Parathyroid adenoma (tissue), 2 donors: ENCODE data around the gene SCEL.

Experiments used
- H2AFZ ChIP-seq: fragments of 300-600 bp; sonication (generic); one replicate; pipeline ENCODE4 v1.7.0; 2017; ENCODE audit warnings: antibody characterized with exemption, mild to moderate bottlenecking
- H3K27ac ChIP-seq: fragments of 300-600 bp; sonication (generic); one replicate; pipeline ENCODE4 v1.7.0; 2017
- H3K27me3 ChIP-seq: fragments of 300-600 bp; sonication (generic); one replicate; pipeline ENCODE4 v1.7.0; 2017; ENCODE audit warnings: low read length; ENCODE audit not compliant: control insufficient read depth, insufficient read depth
- H3K36me3 ChIP-seq: fragments of 300-600 bp; sonication (generic); one replicate; pipeline ENCODE4 v1.7.0; 2017; ENCODE audit warnings: low read length; ENCODE audit not compliant: control insufficient read depth, insufficient read depth
- H3K4me1 ChIP-seq: fragments of 300-600 bp; sonication (generic); one replicate; pipeline ENCODE4 v1.7.0; 2017; ENCODE audit warnings: control low read depth
- H3K4me2 ChIP-seq: fragments of 300-600 bp; sonication (generic); one replicate; pipeline ENCODE4 v1.7.0; 2017; ENCODE audit warnings: low read length
- H3K4me3 ChIP-seq: fragments of 300-600 bp; sonication (generic); one replicate; pipeline ENCODE4 v1.7.0; 2017; ENCODE audit warnings: low read depth, low read length
- H3K79me2 ChIP-seq: fragments of 300-600 bp; sonication (generic); one replicate; pipeline ENCODE4 v1.7.0; 2017; ENCODE audit warnings: control low read depth
- H3K9ac ChIP-seq: fragments of 300-600 bp; sonication (generic); one replicate; pipeline ENCODE4 v1.7.0; 2017; ENCODE audit warnings: mild to moderate bottlenecking
- H3K9me3 ChIP-seq: fragments of 300-600 bp; sonication (generic); one replicate; pipeline ENCODE4 v1.7.0; 2017; ENCODE audit warnings: low read length; ENCODE audit not compliant: control insufficient read depth
- TF ChIP-seq, protein P1 (sequence below): fragments of 300-600 bp; sonication (generic); IDR thresholded peaks from one replicate; pipeline ENCODE4 v1.7.0; 2017; ENCODE audit warnings: antibody characterized with exemption, mild to moderate bottlenecking
- donor health status: primary hyperparathyroidism.

Gene SCEL

DNA sequence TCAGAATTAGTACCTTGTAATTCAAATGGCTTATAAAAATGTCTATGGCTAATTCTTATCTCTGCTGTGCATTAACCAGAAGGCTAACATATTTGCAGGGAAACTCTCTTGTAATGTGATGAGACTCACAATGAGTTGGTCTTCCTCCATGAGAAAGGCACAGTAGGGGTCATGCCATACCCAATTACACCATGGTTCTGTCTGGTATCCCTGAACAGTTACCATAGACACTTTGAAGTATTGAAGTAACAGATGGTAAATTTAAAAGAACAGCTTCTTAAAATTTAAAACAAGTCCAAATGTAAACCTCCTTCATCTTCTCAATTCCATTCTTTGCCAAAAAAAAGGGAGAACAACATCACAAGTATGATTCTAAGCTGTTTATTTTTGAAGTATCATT is 139.3 kb downstream of the SCEL start:
- Histone ChIP-seq H3K4me2 (no peak overlapping the region), H3K4me1 (no peaks in the 10 kb centered on the region), H3K9ac (no peak overlapping the region), H3K36me3 (no peaks in the 10 kb centered on the region), H3K27me3 (no peaks in the 10 kb centered on the region), H2AFZ (no peak overlapping the region), H3K9me3 (no peaks in the 10 kb centered on the region), H3K79me2 (no peaks in the 10 kb centered on the region), H3K4me3 (no peak overlapping the region), H3K27ac (no peak overlapping the region)
- TF ChIP-seq, protein P1, sequence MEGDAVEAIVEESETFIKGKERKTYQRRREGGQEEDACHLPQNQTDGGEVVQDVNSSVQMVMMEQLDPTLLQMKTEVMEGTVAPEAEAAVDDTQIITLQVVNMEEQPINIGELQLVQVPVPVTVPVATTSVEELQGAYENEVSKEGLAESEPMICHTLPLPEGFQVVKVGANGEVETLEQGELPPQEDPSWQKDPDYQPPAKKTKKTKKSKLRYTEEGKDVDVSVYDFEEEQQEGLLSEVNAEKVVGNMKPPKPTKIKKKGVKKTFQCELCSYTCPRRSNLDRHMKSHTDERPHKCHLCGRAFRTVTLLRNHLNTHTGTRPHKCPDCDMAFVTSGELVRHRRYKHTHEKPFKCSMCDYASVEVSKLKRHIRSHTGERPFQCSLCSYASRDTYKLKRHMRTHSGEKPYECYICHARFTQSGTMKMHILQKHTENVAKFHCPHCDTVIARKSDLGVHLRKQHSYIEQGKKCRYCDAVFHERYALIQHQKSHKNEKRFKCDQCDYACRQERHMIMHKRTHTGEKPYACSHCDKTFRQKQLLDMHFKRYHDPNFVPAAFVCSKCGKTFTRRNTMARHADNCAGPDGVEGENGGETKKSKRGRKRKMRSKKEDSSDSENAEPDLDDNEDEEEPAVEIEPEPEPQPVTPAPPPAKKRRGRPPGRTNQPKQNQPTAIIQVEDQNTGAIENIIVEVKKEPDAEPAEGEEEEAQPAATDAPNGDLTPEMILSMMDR, result no peak

DNA sequence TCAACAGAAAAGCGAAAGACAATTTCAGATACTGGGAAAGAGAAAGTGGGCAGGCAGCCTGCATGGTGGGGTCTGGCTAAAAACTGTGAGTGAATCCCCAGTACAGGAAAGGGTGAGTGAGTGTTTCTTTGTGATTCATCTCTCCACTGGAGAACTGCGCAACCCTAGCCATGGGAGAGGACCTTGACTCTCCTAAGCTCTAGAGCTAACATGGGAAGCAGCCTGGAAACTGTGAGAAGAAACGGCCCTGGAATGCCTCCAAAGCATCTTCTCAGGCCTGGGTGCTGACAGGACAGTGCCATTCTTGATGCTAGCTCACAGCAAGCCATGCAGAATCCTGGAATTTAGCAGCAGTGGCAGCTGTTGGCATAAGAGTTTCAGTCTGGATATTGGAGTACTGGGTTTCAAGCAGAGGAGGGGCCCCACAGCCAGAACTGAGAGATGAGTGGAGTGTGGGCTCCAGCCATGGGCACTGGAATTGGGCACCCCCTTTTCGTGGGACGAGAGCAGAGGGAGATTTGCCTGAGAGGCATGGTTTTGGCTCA is 143.3 kb downstream of the SCEL start:
- no peak overlapping the region for H3K4me2 ChIP-seq
- H3K27ac ChIP-seq, result no peak overlapping the region
- no peak overlapping the region for H2AFZ ChIP-seq
- no peaks in the 10 kb centered on the region for H3K9me3 ChIP-seq
- no peaks in the 10 kb centered on the region for H3K36me3 ChIP-seq
- H3K4me1 ChIP-seq, result no peaks in the 10 kb centered on the region
- no peak overlapping the region for H3K4me3 ChIP-seq
- H3K9ac ChIP-seq, result no peak overlapping the region
- TF ChIP-seq, protein P1, result no peak
- no peaks in the 10 kb centered on the region for H3K79me2 ChIP-seq
- no peaks in the 10 kb centered on the region for H3K27me3 ChIP-seq

DNA sequence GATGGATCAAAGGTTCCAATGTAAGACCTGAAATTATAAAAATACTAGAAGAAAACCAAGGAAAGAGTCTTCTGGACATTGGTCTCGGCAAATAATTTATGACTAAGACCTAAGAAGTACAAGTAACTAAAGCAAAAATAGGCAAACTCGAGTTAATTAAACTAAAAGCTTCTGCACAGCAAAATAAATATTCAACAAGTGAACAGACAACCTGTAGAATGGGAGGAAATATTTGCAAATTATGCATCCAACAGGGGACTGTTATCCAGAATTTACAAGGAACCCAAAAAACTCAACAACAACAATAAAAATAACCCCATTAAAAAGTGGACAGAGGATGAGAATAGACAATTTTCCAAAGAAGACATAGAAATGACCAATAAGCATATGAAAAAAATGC is 152.3 kb downstream of the SCEL start:
- Histone ChIP-seq H3K4me3 (no peak overlapping the region), H3K79me2 (no peaks in the 10 kb centered on the region), H3K9me3 (no peaks in the 10 kb centered on the region), H3K4me2 (no peak overlapping the region), H2AFZ (no peak overlapping the region), H3K27me3 (no peaks in the 10 kb centered on the region), H3K9ac (no peak overlapping the region), H3K36me3 (no peaks in the 10 kb centered on the region), H3K27ac (no peak overlapping the region), H3K4me1 (no peaks in the 10 kb centered on the region)
- TF ChIP-seq, protein P1, result no peak

DNA sequence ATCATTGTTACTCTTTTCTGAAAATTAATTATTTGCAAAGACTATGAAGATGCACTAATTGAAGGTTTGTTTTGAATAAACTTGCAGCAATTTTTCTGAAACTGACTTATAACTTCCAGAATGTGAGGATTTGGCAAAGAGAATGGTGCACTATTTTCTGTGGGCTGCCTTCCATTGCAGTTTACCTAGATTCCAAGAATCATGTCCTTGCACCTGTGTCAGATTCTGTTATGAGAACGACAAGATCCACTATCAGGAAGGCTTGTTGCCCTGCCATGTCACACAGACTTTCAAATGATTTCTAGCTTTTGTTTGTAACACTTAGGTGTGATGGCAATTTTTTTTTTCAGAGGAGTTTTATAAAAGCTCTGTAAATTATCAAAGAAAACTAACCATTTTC is 156.4 kb downstream of the SCEL start:
- Histone ChIP-seq H3K79me2 (no peaks in the 10 kb centered on the region), H3K4me2 (no peak overlapping the region), H3K27me3 (no peaks in the 10 kb centered on the region), H3K4me1 (peaks cover 3% of the 10 kb centered on the region), H3K9me3 (no peaks in the 10 kb centered on the region), H3K36me3 (no peaks in the 10 kb centered on the region), H3K4me3 (no peak overlapping the region), H3K9ac (no peak overlapping the region), H3K27ac (no peak overlapping the region), H2AFZ (no peak overlapping the region)
- TF ChIP-seq, protein P1, result no peak

DNA sequence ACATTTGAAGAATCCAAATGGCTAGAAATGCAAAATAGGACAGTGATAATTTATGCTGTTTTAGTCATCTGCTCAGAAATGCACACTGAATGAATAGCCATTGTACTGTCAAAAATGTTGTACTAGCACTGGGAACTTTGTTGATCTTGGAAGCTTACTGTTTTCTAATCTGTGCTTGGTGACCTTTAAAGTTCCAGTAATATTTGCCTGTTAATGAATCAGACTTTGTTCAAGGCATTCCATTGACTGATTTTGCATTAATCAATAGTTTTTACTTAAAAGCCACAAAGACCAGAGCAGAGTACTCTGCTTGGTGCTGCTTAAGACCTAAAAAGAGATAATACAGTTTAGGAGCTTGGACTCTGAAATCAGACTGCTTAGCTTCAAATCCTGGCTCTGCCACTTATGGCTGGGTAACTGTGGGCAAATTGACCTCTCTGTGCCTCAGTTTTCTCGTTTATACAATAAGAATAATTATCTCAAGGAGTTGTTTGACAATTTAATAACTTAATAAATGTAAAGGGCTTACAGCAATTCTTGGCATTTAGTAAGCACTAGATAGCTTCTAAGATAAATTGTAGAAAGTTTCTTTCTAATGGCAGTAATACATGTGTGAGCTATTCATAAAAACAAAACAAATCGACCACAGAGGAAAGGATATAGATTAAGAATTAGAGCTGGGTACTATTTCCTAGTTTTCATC is 157.4 kb downstream of the SCEL start:
- no peak overlapping the region for H3K27ac ChIP-seq

More for the DNA sequence above, 157.4 kb downstream of the SCEL start:
- H2AFZ ChIP-seq, result no peak overlapping the region
- H3K9me3 ChIP-seq, result no peaks in the 10 kb centered on the region
- H3K4me1 ChIP-seq, result peaks cover 3% of the 10 kb centered on the region
- no peak overlapping the region for H3K9ac ChIP-seq
- H3K4me3 ChIP-seq, result no peak overlapping the region
- H3K36me3 ChIP-seq, result no peaks in the 10 kb centered on the region
- TF ChIP-seq, protein P1, result no peak
- H3K79me2 ChIP-seq, result no peaks in the 10 kb centered on the region
- H3K4me2 ChIP-seq, result no peak overlapping the region
- H3K27me3 ChIP-seq, result no peaks in the 10 kb centered on the region
